Prostate gland (tissue), 2 donors: ENCODE data around the gene GALK1.

Experiments used
- POLR2A ChIP-seq: fragments of 450-650 bp; IDR thresholded peaks from one replicate; pipeline ENCODE4 v1.6.1; 2016; ENCODE audit warnings: antibody characterized with exemption, mild to moderate bottlenecking
- POLR2AphosphoS5 ChIP-seq: sonication (generic); formaldehyde crosslinking; IDR thresholded peaks from one replicate; pipeline ENCODE4 v1.6.1; 2017; ENCODE audit warnings: antibody characterized with exemption
- TF ChIP-seq, protein P1 (sequence below), 4 experiments: fragments of 200-600 bp in 2 of 4; fragments of 450-650 bp in 2 of 4; sonication (generic) in 2 of 4; IDR thresholded peaks; 1 replicate in 3 of 4; 2 replicates in 1 of 4; pipeline ENCODE4 v1.5.1; 2016 to 2019; ENCODE audit warnings: antibody characterized with exemption in 4 of 4, mild to moderate bottlenecking in 2 of 4, moderate library complexity in 2 of 4

- TF ChIP-seq, protein P1, sequence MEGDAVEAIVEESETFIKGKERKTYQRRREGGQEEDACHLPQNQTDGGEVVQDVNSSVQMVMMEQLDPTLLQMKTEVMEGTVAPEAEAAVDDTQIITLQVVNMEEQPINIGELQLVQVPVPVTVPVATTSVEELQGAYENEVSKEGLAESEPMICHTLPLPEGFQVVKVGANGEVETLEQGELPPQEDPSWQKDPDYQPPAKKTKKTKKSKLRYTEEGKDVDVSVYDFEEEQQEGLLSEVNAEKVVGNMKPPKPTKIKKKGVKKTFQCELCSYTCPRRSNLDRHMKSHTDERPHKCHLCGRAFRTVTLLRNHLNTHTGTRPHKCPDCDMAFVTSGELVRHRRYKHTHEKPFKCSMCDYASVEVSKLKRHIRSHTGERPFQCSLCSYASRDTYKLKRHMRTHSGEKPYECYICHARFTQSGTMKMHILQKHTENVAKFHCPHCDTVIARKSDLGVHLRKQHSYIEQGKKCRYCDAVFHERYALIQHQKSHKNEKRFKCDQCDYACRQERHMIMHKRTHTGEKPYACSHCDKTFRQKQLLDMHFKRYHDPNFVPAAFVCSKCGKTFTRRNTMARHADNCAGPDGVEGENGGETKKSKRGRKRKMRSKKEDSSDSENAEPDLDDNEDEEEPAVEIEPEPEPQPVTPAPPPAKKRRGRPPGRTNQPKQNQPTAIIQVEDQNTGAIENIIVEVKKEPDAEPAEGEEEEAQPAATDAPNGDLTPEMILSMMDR (IDR thresholded peaks at IDR 0.05) = no peak
- no peak for TF ChIP-seq POLR2A
- no peak for TF ChIP-seq POLR2AphosphoS5
Measured at GRCh38 chr17:75791254-75791653, 26.3 kb upstream of the GALK1 start.
